COLO829 (cell line): ENCODE measurements around the gene ESYT3.
"Not testable (repeated sequence)": the region's sequence is repeated elsewhere in the genome, so short reads cannot be mapped to it uniquely, and the experiment has no call there.

ENCODE experiments used
- DNase-seq: peaks from one replicate; pipeline ENCODE4 v3.0.0; 2012; ENCODE audit warnings: low spot score

Gene ESYT3

GRCh38 chr3:138412821-138413551 is 21.4 kb upstream of the ESYT3 start:
- no peak for DNase-seq

GRCh38 chr3:138416236-138416635 is 18.2 kb upstream of the ESYT3 start:
- not testable (repeated sequence) for DNase-seq

GRCh38 chr3:138417559-138417982 is 16.8 kb upstream of the ESYT3 start:
- peak; percentile 92 for DNase-seq

GRCh38 chr3:138418601-138419206 is 15.7 kb upstream of the ESYT3 start:
- no peak for DNase-seq

GRCh38 chr3:138423316-138423715 is 11.1 kb upstream of the ESYT3 start:
- no peak for DNase-seq

GRCh38 chr3:138424323-138424722 is 10.1 kb upstream of the ESYT3 start:
- no peak for DNase-seq

GRCh38 chr3:138426211-138426610 is 8.2 kb upstream of the ESYT3 start:
- DNase-seq: no peak

- DNase-seq: not testable (repeated sequence)
Measured at GRCh38 chr3:138426754-138427153, 7.7 kb upstream of the ESYT3 start.

- no peak for DNase-seq
Measured at GRCh38 chr3:138429665-138430064, 4.8 kb upstream of the ESYT3 start.

- no peak for DNase-seq
Measured at GRCh38 chr3:138432576-138433240, 1.7 kb upstream of the ESYT3 start.

GRCh38 chr3:138433892-138434275 is 532 bp upstream of the ESYT3 start:
- DNase-seq: no peak

- no peak for DNase-seq
Measured at GRCh38 chr3:138434875-138435772, 708 bp downstream of the ESYT3 start.

- no peak for DNase-seq
Measured at GRCh38 chr3:138435840-138436239, 1.4 kb downstream of the ESYT3 start.

GRCh38 chr3:138437281-138437680 is 2.9 kb downstream of the ESYT3 start:
- DNase-seq: no peak

GRCh38 chr3:138438896-138439295 is 4.5 kb downstream of the ESYT3 start:
- no peak for DNase-seq

- no peak for DNase-seq
Measured at GRCh38 chr3:138439646-138440045, 5.2 kb downstream of the ESYT3 start.

GRCh38 chr3:138440121-138440521 is 5.7 kb downstream of the ESYT3 start:
- DNase-seq: no peak

GRCh38 chr3:138440596-138440995 is 6.2 kb downstream of the ESYT3 start:
- no peak for DNase-seq

- DNase-seq: no peak
Measured at GRCh38 chr3:138441256-138441655, 6.8 kb downstream of the ESYT3 start.

- peak; percentile 70 for DNase-seq
Measured at GRCh38 chr3:138441742-138442141, 7.3 kb downstream of the ESYT3 start.

GRCh38 chr3:138442433-138442832 is 8.0 kb downstream of the ESYT3 start:
- DNase-seq: peak; percentile 97

GRCh38 chr3:138443091-138443490 is 8.7 kb downstream of the ESYT3 start:
- no peak for DNase-seq
